ENCODE results near the gene SLC37A2.

The SLC37A2 gene

GRCh38 chr11:125091247-125091876 lies 28.3 kb downstream of the SLC37A2 start:
- H3K9me3 ChIP-seq (ENCODE audit: control insufficient read depth, insufficient read depth, low read length), result no peaks in the 10 kb centered on the region
- no peak overlapping the region for H3K4me3 ChIP-seq (ENCODE audit: low read length)
- H3K27ac ChIP-seq (ENCODE audit: low read depth, low read length), result no peak overlapping the region
- H3K27me3 ChIP-seq (ENCODE audit: control insufficient read depth, low read length), result no peaks in the 10 kb centered on the region
- no peak for TF ChIP-seq EZH2phosphoT487 (IDR thresholded peaks at IDR 0.05; ENCODE audit: borderline replicate concordance, low read length)
- TF ChIP-seq, protein P1, sequence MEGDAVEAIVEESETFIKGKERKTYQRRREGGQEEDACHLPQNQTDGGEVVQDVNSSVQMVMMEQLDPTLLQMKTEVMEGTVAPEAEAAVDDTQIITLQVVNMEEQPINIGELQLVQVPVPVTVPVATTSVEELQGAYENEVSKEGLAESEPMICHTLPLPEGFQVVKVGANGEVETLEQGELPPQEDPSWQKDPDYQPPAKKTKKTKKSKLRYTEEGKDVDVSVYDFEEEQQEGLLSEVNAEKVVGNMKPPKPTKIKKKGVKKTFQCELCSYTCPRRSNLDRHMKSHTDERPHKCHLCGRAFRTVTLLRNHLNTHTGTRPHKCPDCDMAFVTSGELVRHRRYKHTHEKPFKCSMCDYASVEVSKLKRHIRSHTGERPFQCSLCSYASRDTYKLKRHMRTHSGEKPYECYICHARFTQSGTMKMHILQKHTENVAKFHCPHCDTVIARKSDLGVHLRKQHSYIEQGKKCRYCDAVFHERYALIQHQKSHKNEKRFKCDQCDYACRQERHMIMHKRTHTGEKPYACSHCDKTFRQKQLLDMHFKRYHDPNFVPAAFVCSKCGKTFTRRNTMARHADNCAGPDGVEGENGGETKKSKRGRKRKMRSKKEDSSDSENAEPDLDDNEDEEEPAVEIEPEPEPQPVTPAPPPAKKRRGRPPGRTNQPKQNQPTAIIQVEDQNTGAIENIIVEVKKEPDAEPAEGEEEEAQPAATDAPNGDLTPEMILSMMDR (IDR thresholded peaks at IDR 0.05; ENCODE audit: low read depth, low read length, poor library complexity, severe bottlenecking), result peak; percentile 71
- H4K20me1 ChIP-seq (ENCODE audit: control insufficient read depth, insufficient read depth, low read depth, low read length), result no peaks in the 10 kb centered on the region
- H3K4me2 ChIP-seq (ENCODE audit: low read length), result peak overlapping the region; percentile 25; the same call in 1 of the 2 replicates
- H3K79me2 ChIP-seq (ENCODE audit: control insufficient read depth, low read length), result no peaks in the 10 kb centered on the region
- H3K4me1 ChIP-seq (ENCODE audit: control insufficient read depth, low read length), result peaks cover 5% of the 10 kb centered on the region
- no peaks in the 10 kb centered on the region for H3K36me3 ChIP-seq (ENCODE audit: control insufficient read depth, low read length)
- H3K9me2 ChIP-seq (replicated peaks; ENCODE audit: control insufficient read depth, low read length), result no peaks in the 10 kb centered on the region
- no peaks in the 10 kb centered on the region for H3F3A ChIP-seq (ENCODE audit: control insufficient read depth, insufficient read depth)

DNA sequence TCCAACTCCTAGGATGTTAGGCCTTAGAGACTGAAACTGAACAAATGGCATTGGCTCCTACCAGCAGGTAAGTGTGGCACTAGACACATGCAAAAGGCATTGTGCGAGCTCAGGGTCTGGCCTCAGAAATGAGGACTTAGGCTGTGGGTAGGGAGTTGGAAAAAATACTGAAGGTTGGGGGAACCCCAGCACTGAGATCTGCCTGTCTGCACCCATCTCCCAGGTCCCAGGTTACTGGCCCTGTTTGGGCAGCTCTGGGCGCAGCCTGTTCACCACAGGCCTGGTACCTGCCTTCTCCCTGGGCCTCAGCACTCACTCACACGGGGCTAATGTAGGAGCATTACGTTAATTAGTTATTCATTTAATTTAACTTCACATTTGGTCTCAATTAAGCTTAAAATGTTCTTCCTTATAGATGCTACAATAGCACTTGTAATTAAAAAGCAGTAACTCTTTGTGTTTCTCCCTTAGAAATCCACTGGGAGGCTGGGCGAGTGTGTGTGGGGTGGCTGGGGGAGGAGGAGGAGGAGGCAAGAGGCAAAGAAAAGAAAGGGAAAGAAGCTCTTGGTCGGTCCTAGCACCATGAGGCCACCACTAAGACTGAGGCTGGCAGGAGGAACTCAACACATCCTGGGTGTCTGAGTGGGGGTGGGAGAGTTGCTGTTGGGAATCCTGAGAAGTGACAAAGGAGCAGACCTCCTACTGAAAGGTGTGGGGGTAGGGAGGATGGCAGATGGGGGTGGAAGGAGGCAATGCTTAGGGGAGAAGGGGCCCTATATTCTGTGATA lies 29.0 kb downstream of the SLC37A2 start:
- TF ChIP-seq, protein P1 (IDR thresholded peaks at IDR 0.05; ENCODE audit: low read depth, low read length, poor library complexity, severe bottlenecking), result no peak
- TF ChIP-seq EZH2phosphoT487 (IDR thresholded peaks at IDR 0.05; ENCODE audit: borderline replicate concordance, low read length), result no peak
- Histone ChIP-seq H4K20me1 (ENCODE audit: control insufficient read depth, insufficient read depth, low read depth, low read length) (no peaks in the 10 kb centered on the region), H3K27ac (ENCODE audit: low read depth, low read length) (no peak overlapping the region), H3K36me3 (ENCODE audit: control insufficient read depth, low read length) (no peaks in the 10 kb centered on the region), H3K27me3 (ENCODE audit: control insufficient read depth, low read length) (no peaks in the 10 kb centered on the region), H3K4me2 (ENCODE audit: low read length) (no peak overlapping the region), H3K4me3 (ENCODE audit: low read length) (no peak overlapping the region), H3K9me2 (replicated peaks; ENCODE audit: control insufficient read depth, low read length) (no peaks in the 10 kb centered on the region), H3K79me2 (ENCODE audit: control insufficient read depth, low read length) (no peaks in the 10 kb centered on the region), H3K9me3 (ENCODE audit: control insufficient read depth, insufficient read depth, low read length) (no peaks in the 10 kb centered on the region), H3F3A (ENCODE audit: control insufficient read depth, insufficient read depth) (no peaks in the 10 kb centered on the region), H3K4me1 (ENCODE audit: control insufficient read depth, low read length) (peaks cover 5% of the 10 kb centered on the region)

DNA sequence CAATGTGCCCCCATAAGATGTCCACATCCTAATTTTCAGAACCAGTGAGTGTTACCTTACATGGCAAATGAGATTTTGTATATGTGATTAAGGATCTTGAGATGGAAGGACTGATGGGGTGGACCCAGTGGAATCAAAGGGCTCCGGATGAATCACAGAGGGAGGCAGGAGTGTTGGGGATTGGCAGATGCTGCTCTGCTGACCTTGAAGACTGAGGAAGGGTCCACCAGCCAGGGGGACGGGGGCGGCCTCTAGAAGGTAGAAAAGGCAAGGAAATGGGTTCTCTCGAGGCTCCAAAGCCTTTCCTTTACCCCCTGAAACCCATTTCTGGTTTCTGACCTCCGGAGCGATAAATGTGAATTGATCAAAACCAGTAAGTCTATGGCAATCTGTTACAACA lies 29.6 kb downstream of the SLC37A2 start:
- H3K27me3 ChIP-seq (ENCODE audit: control insufficient read depth, low read length), result no peaks in the 10 kb centered on the region
- peaks cover 5% of the 10 kb centered on the region for H3K4me1 ChIP-seq (ENCODE audit: control insufficient read depth, low read length)
- no peaks in the 10 kb centered on the region for H3F3A ChIP-seq (ENCODE audit: control insufficient read depth, insufficient read depth)
- no peak overlapping the region for H3K4me3 ChIP-seq (ENCODE audit: low read length)
- H3K9me2 ChIP-seq (replicated peaks; ENCODE audit: control insufficient read depth, low read length), result no peaks in the 10 kb centered on the region
- no peaks in the 10 kb centered on the region for H3K79me2 ChIP-seq (ENCODE audit: control insufficient read depth, low read length)
- no peaks in the 10 kb centered on the region for H3K36me3 ChIP-seq (ENCODE audit: control insufficient read depth, low read length)
- TF ChIP-seq EZH2phosphoT487 (IDR thresholded peaks at IDR 0.05; ENCODE audit: borderline replicate concordance, low read length), result no peak
- TF ChIP-seq, protein P1 (IDR thresholded peaks at IDR 0.05; ENCODE audit: low read depth, low read length, poor library complexity, severe bottlenecking), result no peak
- H3K4me2 ChIP-seq (ENCODE audit: low read length), result no peak overlapping the region
- no peak overlapping the region for H3K27ac ChIP-seq (ENCODE audit: low read depth, low read length)
- no peaks in the 10 kb centered on the region for H4K20me1 ChIP-seq (ENCODE audit: control insufficient read depth, insufficient read depth, low read depth, low read length)
- H3K9me3 ChIP-seq (ENCODE audit: control insufficient read depth, insufficient read depth, low read length), result no peaks in the 10 kb centered on the region
